Left cardiac atrium (tissue), 4 donors: ENCODE data around the gene CMC2. TPM values are rescaled to one million over a fixed set of nuclear protein-coding genes. Genes with fewer than 3 reads are reported as not detected.

Experiments
- ATAC-seq, 2 donors: fragments of 200-7000 bp; cut with Tn5 transposase; one replicate each; pipeline ENCODE4 v1.9.1; 2020; ENCODE audit warnings: mild to moderate bottlenecking in 2 of 2, moderate library complexity in 2 of 2
- DNase-seq: peaks from one replicate; pipeline ENCODE4 v3.0.0-alpha.2; 2020
- intact Hi-C, 2 donors: fragments of 100-400 bp; cut with DNase I; formaldehyde crosslinking; loops; one replicate each; pipeline versions ENCODE4 v1.14.1 to v1.15.1; 2022 to 2023
- total RNA-seq, 2 donors: library from RNA; stranded (reverse); fragmentation: NEBNext Ultra II Directional; extraction: Animal tissue kit (Norgen Biotek cat#: 25700); gene quantifications; one replicate each; pipeline ENCODE4 v1.2.1, GENCODE V29; 2021
- donor health status: DM: no; HTN: yes; CAD: no.
- donor health status: DM: no; HTN: yes; CAD: no; lungs with severe emphysema.
- donor health status: DM: yes; HTN: yes; CAD: no.
- donor health status: Dilated cardiomyopathy.

CMC2 gene
- total RNA-seq, 2 donors from 2014 or later = 129 to 139 TPM

DNA sequence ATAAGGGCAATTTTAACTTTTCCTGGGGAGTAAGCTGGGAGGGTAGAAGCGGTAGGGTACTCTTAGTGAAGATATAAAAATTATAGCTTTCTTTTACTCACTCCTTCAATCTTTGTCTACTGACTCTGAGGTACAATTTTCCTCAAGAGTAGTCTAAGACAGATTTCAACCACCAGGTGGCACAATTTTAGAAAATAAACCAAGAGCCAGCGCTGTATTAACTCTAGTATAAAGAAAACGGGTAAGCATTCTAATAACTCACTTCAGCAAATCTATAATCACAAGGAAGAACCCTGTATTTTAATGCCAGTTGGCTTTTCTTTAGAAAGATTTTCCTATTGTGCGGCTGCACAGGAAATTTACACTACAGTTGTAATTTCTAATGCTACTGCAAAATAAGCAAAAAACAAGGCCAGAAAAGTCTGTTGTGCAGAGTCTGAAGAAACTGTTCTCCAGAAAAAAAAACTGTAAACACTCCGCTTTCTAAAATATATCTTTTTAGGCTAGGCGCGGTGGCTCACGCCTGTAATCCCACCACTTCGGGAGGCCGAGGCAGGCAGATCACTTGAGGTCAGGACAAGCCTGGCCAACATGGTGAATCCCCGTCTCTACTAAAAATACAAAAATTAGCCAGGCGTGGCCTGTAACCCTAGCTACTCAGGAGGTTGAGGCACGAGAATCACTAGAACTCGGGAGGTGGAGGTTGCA is 1.9 kb downstream of the CMC2 start:
- intact Hi-C loops = no loop called here
- ATAC-seq (no peak), DNase-seq (no peak)

DNA sequence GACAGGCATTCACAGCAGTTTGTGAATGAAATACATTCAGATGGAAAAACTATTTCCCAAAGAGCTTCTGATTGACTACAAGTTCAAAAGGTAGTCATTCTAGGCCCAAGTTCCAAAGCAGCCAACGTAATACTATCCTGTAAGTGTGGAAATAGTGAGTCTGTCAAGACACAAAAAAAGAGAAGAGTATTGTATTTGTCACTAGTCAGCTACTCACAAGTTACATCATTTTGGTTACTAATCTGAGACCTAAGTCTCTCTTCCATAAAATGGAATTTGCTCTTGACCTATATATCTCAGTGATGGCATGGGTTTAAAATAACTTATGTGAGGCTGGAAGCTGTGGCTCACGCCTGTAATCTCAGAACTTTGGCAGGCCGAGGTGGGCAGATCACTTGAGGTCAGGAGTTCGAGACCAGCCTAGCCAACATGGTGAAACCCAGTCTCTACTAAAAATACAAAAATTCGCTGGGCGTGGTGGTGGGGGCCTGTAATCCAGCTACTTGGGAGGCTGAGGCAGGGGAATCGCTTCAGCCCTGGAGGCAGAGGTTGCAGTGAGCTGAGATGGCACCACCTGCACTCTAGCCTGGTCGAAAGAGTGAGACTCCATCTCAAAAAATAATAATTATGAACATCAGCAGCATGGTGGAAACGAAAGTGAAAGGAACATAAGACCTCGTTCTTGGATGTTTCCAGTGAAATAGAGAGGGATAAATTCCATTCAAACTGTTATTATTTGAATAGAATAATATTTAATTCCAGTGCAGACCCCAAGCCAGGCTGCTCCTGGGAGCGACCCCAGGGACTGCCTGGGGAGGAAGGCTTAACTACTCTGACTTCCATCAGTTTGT is 2.9 kb downstream of the CMC2 start:
- intact Hi-C loops = no loop called here
- ATAC-seq = no peak
- no peak for DNase-seq

DNA sequence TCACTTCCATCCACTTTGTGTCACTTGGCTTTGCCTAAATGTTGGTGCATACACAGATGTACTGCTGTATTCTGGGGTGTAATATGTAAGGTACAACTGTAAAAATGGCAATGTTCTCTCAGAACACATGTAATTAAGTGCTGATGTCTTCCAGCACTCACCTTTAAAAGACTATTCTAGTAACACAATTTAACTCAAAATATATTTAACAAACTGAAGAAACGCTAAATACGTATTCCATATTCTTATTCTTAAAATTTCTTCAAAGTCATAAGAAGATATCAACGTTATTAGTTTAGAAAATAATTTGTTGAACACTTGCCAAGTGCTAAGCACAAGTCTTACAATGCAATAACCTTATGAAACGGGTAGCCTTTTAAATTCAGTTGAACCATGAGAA is 3.6 kb downstream of the CMC2 start:
- no peak for ATAC-seq
- no peak for DNase-seq
- intact Hi-C loops = no loop called here

DNA sequence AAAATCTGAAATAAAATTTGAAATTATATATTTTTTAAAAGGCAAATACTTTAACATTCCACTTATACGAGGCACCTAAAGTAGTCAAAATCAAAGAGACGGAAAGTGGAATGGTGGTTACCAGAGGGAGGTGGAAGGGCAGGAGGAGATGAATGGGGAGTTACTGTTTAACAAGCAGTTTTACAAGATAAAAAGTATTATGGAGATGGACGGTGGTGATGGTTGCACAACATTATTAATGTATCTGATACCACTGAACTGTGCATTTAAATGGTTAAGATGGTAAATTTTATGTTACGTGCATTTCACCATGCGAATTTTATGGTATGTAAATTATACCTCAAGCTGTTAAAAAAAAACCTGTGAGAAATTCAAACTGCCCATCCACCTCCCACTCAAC is 5.4 kb downstream of the CMC2 start:
- ATAC-seq (no peak), DNase-seq (no peak)
- intact Hi-C loops = no loop called here

DNA sequence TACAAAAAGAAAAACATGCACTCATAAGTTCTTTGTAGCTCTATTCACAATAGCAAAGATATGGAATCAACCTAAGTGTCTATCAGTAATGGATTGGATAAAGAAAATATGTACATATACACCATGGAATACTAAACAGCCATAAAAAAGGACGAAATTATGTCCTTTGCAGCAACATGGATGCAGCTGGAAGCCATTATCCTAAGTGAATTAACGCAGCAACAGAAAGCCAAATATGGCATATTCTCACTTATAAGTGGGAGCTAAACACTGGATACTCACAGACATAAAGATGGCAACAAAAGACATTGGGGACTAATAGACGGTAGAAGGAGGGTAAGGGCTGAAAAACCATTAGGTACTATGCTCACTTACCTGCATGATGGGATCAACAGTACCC is 5.8 kb downstream of the CMC2 start:
- intact Hi-C loops = no loop called here
- DNase-seq (no peak), ATAC-seq (no peak)

DNA sequence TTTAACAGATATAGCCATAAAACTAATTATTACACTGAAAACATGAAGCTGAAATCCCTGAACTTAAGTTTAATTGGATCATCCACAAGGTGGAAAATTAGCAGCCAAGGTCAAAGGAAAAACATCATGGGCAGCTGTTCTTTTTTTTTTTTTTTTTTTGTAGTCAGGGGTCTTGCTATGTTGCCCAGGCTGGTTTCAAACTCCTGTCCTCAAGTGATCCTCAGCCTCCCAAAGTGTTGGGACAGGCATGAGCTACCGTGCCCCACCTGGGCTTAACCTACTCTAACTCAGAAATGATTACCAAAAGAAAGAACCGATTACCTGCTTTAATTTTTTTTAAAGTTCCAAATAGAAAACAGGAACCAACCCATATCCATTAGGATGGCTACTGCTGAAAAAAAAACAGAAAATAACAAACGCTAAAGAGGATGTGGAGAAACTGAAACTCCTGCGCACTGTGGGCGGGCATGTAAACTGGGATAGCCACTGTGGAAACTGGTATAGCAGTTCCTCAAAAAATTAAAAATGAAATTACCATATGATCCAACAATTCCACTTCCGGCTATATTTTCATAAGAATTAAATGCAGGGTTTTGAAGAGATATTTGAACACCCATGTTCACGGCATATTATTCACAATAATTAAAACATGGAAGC is 8.6 kb downstream of the CMC2 start:
- ATAC-seq = no peak
- DNase-seq = no peak
- intact Hi-C loops = no loop called here

DNA sequence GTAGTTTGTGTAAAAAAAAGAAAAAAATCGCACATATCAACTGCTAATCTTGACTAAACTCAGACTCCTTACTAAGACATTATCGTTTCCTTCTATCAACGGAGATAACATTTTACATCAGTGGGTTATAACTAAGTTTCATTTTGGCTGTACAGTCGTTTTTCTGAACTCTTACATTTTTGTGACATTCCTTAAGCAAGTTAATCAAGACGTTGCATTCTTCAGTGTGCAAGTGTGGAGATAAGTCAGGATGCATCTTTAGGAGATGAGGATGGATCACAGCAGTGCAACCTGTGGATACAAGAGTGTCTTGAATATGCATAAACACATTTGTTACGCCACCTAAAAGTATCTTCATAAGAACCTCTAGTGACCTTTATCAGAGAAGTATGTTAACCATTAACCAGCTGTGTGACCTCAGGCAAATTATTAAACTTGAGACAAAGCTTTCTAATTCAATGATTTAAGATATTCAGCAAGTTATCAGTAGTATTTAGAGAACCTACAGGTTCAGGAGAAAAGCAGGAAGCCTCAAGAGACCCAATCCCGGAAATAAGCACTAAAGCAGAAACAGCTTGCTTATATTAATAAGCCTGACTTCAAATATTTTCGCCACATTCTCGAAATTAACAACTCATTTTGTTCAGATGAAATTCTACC is 9.4 kb downstream of the CMC2 start:
- no peak for DNase-seq
- no peak for ATAC-seq
- intact Hi-C loops = no loop called here

DNA sequence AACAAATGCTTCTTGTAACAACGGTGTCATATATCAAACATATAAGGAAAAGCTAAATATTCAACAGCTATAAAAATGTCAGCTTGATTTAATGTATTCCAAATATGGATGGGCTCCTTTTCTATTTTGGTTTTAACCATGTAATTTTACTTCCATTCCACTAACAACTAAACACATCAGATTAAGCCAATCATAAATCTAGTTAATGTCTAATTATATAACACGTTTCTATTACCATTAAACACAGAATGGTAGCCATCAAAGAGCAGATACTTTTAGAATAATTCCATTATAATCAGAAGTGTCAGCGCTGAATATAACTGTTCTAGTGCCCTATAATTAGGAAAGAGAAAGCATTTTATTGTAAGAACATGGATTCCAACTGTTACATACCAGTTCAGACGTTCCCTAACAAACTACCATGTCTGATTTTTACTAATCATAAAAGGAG is 10.0 kb downstream of the CMC2 start:
- DNase-seq (no peak), ATAC-seq (no peak)
- intact Hi-C loops = no loop called here

DNA sequence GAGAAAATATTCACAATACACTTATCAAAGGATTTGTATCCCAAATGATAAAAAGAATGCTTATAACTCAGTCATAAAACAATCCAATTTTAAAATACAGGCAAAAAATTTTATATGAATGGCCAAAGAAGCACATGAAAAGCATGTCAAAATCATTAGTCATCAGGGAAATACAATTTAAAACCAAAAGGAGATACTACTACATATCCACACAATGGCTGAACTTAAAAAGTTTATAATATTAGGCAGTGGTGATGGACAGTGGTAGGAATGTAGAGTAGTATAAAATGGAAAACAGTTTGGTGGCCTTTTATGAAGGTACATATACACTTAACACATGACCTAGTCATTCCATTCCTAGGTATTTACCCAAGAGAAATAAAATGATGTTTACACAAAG is 12.2 kb downstream of the CMC2 start:
- DNase-seq = no peak
- ATAC-seq = no peak
- intact Hi-C loops = no loop called here

DNA sequence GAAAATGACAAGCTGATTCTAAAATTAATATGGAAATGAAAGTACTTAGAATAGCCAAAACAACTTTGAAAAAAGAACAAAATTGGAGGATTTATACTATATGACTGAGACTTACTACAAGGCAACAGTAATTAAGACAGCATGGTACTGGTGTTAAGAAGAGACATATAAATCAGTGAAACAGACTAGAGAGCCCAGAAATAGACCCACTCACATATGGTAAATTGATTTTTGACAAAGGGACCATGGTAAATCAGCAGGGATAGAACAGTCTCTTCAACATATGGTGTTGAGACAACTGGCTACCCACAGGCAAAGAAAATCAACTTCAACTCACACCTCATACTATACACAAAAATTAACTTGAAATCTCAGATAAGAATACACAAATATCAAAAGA is 12.9 kb downstream of the CMC2 start:
- ATAC-seq (no peak), DNase-seq (no peak)
- intact Hi-C loops = no loop called here

DNA sequence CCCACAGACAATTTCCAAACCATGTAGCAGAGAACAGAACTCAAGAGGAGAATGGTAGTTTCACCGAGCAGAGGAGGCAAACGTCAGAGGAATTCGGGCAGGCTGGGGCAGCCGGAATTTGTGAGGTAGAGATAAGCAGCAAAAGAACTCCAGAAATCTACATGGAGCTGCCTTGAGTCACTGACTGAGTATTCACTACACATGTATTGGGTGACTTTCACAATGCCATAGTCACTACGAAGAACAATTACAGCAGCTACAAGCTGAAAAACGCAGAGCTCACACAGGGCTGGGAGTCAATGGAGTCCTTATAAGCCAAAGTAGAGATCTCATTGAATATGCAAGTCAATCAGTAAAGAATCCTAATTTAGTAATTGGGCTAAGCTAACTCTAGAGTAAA is 13.4 kb downstream of the CMC2 start:
- ATAC-seq (peak; percentile 85 to 96), DNase-seq (no peak)
- intact Hi-C loops = no loop called here

DNA sequence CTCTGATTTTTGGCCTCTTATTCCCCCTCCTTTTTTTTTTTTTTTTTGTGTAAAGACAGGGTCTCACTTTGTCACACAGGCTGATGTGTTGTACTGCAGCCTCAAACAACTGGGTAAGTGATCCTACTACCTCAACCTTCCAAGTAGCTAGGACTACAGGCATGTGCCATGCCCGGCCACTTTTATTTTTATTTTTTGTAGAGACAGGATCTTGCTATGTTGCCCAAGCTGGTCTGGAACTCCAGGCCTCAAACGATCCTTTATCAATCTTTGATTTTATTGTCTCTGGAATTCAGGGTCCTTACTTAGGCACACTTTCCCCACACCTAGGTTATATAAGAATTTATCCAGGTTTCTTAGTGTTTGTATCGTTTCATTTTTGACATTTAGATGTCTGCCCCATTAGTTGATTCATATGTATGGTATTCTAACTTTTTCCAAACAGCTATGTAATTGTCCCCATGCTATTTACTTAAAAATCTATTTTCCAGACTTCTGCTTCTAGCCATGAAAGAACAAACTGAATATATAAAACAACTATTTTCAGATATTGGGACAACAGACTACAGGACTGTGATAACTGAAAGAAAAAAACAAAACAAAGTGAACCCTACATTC is 13.9 kb downstream of the CMC2 start:
- ATAC-seq = peak in 1 of 2 donors; percentile 24
- intact Hi-C loops = no loop called here
- no peak for DNase-seq

DNA sequence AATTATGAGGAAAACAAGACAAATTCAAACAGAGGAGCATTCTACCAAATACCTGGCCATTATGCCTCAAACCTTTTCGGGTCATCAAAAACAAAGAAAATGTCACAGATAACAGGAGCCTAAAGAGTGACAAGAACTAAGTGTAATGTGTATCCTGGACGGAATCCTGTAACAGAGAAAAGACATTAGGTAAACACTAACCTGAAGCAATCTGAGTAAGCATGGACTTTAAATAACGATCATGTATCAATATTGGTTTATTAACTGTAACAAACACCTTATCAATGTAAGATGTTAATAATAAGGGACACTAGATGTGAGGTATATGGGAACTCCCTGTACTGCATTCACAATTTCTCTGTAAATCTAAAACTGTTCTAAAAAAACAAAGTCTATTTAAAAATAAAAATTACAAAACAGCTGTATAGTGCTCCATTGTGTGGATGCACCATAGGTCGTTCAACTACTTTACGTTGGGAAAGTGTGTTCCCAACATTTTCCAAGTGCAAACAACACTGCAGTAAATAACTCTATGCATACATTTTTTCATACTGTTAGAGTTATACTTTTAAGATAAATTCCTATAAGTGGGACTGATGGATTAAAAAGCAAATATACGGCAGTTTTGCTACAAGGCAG is 14.8 kb downstream of the CMC2 start:
- ATAC-seq = no peak
- no peak for DNase-seq
- intact Hi-C loops = no loop called here

DNA sequence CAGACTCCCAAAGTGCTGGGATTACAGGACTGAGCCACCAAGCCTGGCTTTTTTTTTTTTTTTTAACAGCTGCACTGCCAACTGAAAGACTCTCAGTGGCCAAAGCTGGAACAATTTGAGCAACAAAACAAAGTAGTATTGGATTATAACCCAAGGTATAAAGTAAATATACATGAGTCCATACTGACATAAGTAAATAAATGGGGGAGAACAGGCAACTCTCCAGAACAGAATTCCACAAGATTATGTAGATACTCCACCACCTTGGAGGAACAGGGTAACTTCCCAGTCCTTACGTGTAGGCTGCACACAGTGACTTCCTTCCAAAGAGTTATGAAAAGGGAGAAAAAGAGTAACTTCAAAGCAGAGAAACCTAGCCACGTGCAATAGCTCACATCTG is 15.7 kb downstream of the CMC2 start:
- intact Hi-C loops = no loop called here
- no peak for DNase-seq
- ATAC-seq = no peak

DNA sequence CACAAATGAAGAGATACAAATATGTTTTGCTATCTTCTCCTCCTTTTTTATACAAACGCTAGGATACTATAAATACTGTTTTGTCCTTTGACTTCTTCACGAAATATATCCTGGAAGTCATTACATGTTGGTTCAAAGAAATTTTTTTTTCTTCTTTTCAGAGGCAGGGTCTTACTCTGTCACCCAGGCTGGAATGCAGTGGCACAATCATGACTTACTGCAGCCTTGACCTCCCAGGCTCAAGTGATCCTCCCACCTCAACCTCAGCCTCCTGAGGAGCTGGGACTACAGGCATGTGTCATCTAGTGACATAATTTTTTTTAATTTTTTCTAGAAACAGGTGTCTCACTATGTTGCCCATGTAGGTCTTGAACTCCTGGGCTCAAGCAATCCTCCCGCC is 16.1 kb downstream of the CMC2 start:
- intact Hi-C loops = no loop called here
- no peak for ATAC-seq

DNA sequence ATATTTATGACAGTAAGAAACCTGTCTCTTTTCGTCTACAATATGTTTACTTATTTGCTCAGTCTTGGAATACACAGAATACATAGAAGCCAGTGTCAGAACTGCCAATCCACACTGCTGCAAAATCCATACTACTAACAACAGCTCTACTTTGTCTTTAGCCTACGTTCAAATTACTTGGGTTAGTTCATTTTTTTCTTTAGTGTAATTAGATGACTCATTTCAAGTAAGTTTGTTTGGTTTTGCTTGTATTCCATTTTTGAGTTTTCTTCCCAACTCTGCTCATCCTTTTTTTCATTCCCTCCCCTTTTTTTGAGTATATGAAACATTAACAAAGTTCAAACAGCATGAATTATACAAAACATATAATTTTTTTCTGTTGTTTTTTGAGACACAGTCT is 16.9 kb downstream of the CMC2 start:
- DNase-seq (no peak), ATAC-seq (no peak)
- intact Hi-C loops = no loop called here

More for the DNA sequence above, 16.1 kb downstream of the CMC2 start:
- DNase-seq = no peak

DNA sequence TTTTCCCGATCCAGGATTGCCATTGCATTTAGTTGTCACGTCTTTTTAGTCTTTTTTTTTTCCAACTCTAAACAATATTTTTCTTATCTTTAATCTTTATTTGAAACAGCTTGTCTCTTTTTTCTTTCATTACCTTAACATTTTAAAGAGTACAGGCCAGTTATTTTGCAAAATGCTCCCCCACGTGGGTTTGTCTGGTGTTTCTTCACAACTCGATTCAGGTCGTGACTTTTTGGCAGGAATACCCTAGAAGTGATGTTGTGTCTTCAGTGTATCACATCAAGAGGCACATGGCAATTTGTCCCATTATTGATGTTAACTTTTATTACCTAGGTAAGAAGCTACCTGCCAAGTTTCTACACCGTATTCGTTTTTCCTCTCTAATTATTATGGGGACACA is 17.9 kb downstream of the CMC2 start:
- no peak for ATAC-seq
- intact Hi-C loops = no loop called here
- DNase-seq = no peak

DNA sequence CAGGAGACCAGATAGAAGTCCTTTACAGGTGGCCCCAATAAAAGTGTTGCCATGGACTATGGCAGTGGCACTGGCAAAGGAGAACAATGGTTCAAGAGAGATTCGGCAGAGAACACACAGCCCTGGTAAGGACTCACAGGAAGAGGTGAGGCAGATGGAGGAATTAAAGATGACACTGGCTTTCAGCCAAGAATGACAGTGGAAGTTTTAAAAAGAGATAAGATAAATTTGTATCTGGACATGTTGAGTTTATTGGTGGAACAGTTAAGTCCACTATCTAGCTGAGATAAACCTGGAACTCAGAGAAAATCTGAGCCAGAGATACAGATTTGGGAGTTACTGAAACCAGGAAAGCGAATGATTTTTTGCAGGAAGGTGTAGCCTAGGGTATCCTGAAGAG is 20.1 kb downstream of the CMC2 start:
- no peak for DNase-seq
- ATAC-seq = peak in 1 of 2 donors; percentile 72
- intact Hi-C loops = no loop called here

DNA sequence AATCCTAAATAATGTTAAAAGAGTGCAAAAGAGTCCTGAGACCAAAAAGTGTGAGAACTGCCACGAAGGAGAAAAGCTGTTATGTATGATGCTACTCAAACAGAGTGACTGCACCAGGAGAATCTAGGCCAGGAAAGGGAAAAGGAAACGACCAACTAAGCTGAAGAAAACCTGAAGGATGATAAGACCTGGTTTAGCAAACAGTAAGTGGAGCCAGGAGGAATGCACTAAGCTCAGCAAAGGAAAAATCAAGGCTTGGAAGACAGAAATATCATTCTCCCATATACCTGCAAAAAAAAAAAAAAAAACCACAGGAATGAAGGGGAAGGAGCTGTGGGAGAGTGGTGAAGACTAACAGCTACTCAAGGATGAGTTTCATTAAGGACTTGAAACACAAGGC is 21.1 kb downstream of the CMC2 start:
- DNase-seq = no peak
- intact Hi-C loops = no loop called here
- ATAC-seq = no peak
